Stimulated activated naive CD4-positive, alpha-beta T cell (primary cell): Measurements from ENCODE around the gene CPT1C.
"Not testable (repeated sequence)": the region's sequence is repeated elsewhere in the genome, so short reads cannot be mapped to it uniquely, and the experiment has no call there.

ENCODE experiments used
- DNase-seq, 6 experiments: peaks; one replicate each; lab custom pipeline; 2025; lab: John Stamatoyannopoulos, UW

The CPT1C gene

DNA sequence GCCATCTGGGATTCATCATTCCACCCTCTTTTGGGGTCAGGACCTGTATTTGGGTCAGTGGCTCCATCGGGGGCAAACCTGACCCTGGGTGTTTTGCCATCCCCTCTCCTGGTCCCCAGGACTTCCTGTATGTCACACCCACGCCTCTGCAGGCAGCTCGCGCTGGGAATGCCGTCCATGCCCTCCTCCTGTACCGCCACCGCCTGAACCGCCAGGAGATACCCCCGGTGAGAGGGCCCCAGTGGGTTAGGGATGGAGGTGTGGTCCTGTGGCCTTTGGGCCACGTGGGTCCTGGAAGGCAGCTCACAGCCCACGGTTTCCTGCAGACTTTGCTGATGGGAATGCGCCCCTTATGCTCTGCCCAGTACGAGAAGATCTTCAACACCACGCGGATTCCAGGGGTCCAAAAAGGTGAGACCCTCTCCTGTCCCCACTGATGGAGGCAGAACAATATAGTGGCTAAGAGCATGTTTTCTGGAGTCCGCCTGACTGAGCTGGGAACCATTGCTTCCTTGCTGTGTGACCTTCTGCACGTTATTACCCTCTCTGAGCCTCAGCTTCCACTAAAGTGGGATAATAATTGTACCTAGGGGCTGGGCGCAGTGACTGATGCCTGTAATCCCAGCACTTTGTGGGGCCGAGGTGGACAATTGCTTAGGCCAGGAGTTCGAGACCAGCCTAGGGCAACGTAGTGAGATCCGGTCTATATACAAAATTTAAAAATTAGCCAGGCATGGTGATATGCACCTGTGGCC is 14.1 kb downstream of the CPT1C start:
- no peak for DNase-seq

DNA sequence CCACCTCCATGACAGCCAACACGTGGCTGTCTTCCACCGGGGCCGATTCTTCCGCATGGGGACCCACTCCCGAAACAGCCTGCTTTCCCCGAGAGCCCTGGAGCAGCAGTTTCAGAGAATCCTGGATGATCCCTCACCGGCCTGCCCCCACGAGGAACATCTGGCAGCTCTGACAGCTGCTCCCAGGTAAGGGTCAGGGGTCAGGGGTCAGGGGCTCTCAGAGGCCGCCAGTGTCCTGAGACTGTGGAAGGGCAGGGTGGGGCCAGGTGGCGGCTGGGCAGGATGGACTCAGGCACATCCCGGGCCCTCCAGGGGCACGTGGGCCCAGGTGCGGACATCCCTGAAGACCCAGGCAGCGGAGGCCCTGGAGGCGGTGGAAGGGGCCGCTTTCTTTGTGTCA is 15.0 kb downstream of the CPT1C start:
- no peak for DNase-seq

DNA sequence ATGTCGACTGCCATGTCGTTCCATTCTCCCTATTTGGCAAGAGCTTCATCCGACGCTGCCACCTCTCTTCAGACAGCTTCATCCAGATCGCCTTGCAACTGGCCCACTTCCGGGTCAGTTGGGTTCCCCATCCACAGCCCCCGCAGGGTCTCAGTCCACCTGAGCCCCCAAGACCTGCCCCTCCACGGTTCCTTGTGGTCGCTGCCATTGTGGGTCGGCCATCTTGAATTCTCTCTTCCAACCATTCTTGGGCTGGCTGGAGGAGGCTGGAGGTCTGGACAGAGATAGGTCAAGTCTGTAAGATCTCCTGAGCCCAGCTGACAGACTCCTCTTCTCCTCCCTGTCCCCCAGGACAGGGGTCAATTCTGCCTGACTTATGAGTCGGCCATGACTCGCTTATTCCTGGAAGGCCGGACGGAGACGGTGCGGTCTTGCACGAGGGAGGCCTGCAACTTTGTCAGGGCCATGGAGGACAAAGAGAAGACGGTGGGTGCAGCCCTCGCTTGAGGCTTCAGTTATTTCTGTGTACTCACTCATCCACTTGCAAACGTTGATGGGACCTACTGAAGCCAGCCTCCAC is 19.5 kb downstream of the CPT1C start:
- no peak for DNase-seq

DNA sequence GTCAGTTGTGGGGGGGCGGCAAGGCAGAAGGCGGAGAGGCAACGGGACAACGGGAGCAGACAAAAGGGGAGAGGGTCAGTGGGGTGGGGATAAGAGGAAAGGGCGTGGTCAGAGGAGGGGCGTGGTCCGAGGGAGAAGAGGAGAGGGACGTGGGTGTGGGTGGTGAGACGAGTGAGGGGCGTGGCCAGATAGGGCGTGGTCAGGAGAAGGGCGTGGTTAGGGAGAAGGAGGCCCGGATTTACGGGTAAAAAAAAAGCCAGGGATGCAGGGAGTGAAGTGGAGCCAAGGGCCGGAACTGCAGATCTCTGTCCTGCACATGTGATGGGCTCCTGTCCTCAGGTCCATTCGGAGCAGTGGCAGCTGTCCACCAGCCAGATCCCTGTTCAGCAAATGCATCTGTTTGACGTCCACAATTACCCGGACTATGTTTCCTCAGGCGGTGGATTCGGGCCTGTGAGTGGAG is 21.5 kb downstream of the CPT1C start:
- no peak for DNase-seq

DNA sequence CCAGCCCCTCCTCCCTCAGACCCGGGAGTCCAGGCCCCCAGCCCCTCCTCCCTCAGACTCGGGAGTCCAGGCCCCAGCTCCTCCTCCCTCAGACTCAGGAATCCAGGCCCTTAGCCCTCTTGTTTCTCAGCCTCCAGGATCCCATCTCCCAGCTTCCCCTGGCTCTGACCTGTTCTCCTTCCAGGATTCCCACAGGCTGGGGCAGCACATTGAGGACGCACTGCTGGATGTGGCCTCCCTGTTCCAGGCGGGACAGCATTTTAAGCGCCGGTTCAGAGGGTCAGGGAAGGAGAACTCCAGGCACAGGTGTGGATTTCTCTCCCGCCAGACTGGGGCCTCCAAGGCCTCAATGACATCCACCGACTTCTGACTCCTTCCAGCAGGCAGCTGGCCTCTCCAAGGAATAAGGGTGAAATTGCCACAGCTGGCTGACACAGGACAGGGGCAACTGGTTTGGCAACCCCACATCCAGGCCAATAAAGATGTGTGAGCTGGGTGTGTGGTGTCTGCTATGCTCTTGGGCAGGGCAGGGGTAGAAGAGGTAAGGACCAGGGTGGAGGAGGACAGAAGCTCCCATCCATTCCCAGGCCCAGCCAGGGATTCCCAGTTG is 22.4 kb downstream of the CPT1C start:
- DNase-seq = no peak

DNA sequence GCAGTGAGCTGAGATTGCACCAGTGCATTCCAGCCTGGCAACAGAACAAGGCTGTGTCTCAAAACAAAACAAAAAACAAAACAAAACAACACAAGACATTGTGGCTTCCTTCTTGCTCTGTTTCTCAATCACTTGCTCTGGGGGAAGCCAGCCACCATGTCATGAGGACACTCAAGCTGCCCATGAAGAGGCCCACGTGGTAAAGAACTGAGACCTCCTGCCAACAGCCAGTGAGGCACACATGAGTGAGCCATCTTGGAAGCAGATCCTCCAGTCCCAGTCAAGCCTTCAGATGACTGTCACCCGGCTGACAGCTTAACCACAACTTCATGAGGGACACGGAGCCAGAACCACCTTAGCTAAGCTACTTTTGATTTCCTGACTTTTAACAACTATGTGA is 25.2 kb downstream of the CPT1C start:
- DNase-seq = no peak

DNA sequence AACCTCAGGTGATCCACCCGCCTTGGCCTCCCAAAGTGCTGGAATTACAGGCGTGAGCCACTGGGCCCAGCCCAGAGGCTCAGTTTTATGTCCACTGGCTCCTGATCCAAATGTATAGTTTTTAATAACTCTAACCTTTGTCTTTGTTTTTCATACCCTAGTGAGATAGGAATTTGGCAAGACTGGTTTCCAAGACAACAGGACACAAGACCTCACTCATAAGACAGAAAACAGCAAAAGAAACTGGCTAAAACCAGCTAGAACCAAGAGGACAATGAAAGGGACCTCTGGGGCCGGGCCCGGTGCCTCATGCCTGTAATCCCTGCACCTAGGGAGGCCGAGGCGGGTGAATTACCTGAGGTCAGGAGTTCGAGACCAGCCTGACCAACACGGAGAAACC is 27.6 kb downstream of the CPT1C start:
- no peak for DNase-seq

DNA sequence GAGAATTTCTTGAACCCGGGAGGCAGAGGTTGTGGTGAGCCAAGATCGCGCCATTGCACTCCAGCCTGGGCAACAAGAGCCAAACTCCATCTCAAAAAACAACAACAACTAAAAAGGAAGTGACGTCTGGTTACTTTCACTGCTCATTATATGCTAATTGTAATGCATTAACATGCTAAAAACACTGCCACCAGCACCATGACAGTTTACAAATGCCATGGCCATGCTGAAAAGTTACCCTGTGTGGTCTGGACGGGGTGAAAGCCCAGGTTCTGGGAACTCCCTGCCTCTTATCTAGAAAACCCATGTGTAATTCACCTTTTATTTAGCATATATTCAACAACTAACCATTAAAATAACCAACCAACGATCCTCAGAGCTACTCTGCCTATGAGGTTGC is 28.1 kb downstream of the CPT1C start:
- no peak for DNase-seq

DNA sequence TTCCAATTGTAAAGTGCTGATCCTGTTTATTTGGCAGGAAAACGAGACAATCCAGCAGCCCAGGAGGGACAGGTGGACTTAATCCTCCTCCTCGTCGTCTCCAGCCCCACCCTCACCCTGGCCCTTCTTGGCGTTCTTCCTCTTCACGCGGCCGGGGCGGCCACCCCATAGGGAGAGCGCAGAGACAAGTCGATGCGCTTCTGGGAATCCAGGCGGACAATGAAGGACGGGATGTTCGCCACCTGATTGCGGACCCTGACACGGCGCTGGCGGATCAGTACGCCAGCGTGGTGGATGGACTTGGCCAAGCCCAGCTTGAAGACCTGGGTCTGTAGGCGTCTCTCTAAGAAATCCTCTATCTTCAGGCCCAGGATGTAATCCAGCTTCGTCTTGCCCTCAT is 28.5 kb downstream of the CPT1C start:
- DNase-seq = not testable (repeated sequence)

DNA sequence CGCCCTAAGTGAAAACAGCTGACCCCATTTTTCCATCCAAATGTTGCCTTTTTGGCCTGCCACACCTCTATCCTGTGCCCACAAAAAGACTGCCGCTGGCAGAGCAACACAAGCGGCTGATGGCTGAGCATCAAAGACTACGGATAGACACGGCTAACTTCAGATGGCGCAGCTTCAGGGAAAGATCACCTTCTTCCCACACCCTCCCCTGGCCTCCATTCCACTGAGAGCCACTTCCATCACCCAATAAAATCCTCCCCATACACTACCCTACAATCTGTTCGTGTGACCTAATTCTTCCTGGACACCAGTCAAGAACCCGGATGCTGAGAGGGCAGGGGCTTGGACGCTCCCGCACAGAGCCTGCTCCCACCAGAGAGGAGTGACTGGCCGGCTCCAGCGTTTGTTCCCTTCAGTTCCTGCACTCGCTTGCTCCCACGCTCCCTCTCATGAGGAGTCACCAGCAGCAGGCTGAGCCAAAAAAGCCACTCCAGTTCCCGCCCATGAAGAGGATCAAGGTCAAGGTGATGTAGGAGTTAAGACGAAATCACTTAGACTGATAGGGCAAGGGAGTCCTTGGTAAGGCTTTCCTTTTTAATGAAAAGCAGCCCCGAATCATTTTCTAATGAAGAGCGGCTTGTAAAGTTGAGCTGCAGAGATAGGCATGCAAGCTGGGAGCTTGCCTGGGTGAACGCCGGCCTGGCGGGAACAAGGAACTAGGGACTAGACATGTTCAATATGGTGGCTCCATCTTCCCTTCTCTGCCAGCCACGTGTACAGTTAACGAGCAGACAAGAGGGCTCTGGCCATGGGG is 36.5 kb downstream of the CPT1C start:
- DNase-seq = no peak

DNA sequence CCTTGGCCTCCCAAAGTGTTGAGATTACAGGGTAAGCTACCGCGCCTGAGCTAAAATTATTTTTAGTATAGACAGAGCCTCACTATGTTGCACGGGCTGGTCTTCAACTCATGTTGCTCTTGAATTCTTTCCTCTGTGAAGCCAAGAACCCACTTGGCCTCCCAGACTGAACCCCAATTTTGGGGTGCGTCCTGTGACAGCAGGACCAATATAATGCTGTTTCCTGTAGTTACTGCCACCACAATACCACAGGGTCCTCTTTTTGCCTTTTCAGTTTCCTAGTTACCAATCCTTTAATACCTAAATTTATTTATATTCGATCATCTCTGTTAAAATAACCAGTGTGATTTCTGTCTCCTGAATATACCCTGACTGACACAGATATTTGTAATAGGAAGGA is 39.2 kb downstream of the CPT1C start:
- no peak for DNase-seq

DNA sequence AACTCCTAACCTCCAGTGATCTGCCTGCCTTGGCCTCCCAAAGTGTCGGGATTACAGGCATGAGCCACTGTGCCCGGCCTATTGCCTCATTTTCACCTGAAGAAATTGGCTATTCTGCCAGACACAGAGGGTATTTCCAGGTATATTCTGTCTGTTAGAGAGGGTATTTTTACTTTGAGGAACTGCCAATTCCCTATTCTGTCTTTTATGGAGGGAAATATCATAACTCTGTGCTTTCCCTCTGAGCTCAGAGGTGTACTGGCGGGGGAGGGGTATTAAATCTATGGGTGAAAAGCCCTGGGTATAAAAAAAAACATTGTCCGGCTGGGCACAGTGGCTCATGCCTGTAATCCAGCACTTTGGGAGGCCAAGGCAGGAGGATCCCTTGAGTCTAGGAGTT is 47.4 kb downstream of the CPT1C start:
- no peak for DNase-seq

DNA sequence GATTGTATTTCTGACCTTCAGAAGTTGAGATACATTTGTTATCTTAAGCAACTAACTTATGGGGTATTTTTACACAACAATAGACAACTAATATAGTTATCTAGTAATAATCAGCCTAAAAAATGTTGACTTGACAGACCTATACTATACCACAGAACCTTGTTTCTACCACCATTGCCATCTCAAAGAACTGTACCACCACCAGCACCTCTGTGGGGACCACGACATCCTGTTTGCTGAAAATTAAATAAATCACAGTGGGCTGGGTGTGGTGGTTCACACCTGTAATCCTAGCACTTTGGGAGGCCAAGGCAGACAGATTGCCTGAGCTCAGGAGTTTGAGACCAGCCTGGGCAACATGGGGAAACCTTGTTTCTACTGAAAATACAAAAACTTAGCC is 48.2 kb downstream of the CPT1C start:
- DNase-seq = no peak

DNA sequence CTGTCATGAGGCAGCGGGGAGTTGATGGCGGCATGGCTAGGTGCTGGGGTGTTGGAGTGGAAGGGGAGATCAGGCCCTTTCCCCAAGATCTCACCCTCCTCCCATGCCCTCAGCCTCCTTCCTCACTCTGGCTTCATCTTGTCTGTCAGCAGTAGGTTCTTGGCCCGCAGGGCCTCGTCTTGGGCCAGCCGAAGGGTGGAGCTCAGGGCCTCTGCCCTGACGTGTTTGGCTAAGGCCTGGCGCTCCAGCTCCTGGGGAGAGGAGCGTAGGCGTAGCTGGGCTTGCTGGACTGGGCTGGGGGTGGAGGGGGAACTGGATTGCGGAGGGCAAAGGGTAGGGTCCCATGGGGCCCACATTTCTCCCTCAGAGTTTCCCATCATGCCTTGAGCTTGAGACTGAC is 49.0 kb downstream of the CPT1C start:
- no peak for DNase-seq

DNA sequence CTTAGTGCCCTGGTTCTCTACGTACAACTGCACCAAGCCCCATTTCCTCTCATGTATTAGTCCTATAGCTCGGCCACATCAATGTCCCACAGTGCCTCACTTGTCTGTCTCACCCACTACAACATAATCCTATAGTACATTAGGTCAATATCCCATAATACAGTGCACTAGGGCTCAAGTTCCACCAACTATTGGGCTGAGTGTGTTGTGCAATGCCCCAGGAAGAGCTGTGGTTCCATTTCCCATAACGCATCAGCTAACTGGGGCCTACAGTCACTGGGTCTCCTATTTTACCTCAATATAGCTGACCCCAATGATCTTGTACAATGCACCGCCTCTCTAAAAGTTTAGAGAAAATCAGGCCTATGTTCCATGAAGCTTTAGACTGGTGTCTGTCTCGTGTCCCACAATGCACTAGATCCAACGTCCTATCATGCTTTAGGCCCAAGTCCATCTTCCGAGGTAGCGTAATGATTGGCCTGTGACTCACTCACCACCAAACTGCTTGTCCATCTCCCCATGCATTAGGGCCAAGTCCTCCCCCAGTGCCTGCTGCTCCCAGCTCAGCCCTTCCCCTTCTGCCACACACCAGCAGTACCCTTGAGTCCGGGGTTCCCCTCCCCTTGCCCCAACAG is 50.4 kb downstream of the CPT1C start:
- no peak for DNase-seq

DNA sequence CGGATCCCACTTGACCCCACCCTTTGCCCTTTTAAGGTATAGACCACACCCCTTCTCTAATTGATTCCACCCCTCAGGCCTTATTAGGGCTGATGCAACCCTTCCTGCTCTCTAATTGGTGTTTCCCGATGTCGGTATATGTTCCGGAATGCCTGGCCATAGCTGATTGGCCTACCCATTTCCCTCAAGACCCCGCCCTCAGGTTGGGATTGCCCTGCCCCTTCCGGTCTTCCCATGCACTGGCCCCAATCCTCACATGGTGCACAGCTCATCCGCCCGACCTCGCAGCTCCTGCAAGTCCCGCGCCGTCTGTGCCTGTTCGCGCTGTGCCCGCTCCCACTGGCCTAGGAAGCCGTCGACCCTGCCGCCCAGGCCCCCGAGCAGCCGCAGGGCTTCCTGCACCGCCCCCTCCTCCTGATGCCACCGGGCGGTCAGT is 54.0 kb downstream of the CPT1C start:
- no peak for DNase-seq

DNA sequence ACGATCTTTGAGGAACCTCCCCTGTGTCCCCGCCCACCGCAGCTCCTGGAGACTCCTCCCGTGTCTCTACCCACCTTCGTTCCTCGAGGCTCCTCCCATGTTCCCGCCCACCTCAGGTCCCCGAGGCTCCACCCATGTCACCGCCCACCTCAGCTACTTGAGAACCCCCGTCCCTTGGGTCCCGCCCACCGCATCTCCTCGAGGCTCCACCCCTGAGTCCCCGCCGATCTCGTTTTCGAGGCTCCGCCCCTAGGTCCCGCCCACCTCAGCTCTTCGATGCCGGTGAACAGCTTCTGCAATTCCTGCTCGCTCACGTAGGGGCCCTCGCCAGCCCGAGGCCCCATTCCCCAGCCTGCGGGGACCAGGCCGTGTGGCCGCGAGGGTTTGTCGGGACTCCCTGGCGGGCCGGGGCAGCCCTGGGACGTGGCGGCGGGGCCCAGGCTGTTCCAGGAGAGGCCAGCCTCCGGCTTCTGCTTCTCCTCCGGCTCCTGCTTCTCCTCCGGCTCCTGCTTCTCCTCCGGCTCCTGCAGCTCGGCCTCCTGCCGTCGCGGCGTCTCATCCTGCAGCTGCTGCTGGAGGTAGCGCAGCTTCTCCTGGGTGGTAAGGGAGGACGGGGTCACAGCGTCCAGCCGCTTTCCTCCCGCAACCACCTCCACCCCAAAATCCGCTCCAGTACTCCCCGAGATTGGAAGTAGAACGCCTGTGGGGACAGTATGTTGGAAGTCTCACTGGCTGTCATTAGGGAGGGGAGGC is 55.5 kb downstream of the CPT1C start:
- DNase-seq = peak; percentile 10 to 69 (median 30)

DNA sequence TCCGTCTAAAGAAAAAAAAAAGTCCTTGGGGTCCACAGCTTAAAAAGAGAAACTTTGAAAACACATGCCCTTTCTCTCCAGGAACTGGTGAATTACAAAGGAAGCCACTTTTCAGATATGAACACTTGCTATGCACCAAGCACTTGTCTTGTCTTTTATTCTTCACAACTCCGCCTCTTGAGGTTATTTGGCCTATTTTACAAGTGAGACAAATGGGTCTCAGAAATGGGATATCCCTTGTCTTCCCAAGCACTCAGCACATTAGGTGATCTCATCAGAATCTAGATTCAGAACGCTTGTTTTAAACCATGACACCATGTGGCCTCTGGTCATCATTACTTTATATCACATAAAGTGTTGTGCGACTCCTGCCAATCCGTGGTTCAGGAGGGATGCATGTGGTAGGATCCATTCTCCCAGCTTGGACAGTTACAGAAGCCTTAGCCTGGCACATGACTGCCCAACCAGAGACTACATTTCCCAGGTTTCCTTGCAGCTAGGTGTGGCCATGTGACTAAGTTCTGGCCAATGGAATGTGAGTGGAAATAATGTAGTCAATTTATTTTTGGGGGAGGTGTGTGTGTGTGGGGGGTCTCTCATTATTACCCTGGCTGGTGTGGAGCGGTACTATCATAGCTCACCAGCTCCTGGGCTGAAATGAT is 58.3 kb downstream of the CPT1C start:
- no peak for DNase-seq

DNA sequence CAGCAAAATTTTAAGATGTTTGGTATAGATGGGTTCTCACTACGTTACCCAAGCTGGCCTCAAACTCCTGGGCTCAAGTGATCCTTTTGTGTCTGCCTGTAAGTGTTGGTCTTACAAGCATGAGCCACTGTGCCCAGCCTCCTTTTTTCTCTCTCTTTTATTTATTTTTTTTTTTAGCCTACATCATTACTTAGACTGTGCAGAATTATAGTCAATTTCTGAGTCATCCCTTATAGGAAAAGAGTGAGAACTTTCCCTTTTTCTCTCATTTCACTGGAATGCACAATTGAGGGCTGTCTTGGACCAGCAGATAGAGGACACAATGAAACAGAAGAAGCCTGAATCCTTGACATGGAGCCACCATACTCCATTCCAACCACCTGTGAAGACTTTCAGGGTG is 58.9 kb downstream of the CPT1C start:
- no peak for DNase-seq

DNA sequence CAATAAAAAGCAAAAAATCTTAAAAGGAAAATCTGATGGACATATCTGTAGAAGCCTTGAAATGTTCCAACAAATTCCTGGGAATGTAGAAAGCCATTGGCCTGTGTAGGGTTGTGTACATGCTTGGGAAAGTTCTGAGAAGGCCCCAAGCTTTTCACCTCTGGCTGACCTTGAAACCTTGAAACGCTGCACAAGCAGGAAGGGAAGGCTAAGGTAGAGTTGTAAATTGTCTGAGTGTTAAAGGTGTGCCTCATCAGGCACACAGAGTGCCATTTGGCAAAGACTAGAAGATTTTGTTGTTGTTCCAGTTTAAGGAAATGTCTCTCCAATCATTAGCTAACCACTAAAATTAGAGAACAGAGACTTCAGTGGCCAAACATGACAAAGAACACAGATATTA is 61.8 kb downstream of the CPT1C start:
- DNase-seq = no peak

DNA sequence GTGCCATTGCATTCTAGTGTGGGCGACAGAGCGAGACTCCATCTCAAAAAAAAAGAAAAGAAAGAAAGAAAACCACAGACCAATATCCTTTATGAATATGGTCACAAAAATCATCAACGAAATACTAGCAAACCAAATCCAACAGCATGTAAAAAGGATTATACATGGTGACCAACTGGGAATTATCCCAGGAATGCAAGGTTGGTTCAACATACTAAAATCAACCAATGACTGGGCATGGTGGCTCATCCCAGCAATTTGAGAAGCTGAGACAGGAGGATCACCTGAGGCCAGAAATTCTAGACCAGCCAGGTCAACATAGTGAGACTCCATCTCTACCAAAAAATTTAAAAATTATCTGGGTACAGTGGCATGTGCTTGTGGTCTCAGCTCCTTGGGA is 65.0 kb downstream of the CPT1C start:
- DNase-seq = no peak
